GM19238 (cell line): ENCODE data around the gene DNASE1L2.
A peak's percentile ranks its signal among the peaks of the same experiment; 100 is the strongest.

Experiments used
- DNase-seq: peaks from one replicate; pipeline ENCODE4 v3.0.0; 2011; ENCODE audit warnings: low spot score; ENCODE audit not compliant: insufficient read length

The DNASE1L2 gene

DNA sequence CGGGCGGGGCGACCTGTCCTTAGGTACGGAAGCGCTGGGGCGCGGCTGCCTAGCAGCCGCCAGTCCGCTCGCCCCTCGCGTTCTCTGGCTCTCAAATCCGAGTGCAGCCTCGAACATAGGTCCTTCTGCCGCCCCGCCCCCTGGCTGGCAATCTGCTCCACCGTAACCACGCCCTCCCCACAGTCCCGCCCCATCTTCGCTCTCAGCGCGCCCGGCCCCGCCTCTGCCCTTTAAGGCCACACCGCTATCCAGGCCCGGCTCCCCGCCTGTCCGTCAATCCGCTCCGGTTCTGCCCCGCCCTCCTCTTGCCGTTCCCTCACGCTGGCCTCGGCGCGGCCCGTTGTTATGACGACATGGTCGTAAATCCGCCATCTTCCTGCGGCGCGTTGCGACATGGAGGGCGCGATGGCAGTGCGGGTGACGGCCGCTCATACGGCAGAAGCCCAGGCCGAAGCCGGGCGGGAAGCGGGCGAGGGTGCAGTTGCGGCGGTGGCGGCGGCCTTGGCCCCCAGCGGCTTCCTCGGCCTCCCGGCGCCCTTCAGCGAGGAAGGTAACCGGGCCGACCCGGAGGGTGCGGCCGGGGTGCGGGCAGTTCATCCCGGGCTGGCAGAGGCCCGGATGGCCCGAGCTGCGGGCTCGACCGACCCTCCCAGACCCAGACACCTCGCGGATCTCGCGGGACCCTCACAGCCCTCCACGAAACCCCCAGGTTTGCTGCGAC, 12.9 kb upstream of the DNASE1L2 start, which contains the start of gene E4F1:
E4F1 (plus strand) TSS at position 371 of the 721 bp plus-strand sequence; CDS start at position 394, 23 bp downstream.
- peak; percentile 100 for DNase-seq

DNA sequence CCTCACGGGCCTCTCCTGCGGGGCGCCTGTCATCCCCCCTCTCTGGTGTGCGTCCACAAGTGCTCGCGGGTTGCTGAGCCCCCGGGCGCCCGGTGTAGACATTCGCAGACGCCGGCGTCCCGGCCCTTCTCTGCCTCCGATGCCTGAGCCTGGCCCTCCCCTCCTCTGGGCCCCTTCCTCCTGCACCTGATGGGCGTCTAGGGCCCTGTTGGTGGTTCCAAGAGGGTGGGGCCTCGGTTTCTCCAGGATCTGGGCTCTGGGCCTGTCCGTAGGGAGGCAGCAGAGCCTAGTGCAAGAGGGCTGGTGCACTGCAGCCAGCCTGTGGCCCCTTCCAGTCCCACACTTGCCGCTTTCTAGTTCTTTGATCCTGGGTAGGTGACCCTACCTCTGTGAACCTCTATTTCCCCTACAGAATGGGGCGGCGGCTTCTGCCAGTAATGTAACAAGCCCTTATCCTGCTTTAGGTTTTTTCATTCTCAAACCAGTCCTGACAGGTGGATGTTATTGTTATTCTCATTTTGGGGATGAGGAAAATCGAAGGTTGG, 12.2 kb upstream of the DNASE1L2 start:
- peak; percentile 66 for DNase-seq

DNA sequence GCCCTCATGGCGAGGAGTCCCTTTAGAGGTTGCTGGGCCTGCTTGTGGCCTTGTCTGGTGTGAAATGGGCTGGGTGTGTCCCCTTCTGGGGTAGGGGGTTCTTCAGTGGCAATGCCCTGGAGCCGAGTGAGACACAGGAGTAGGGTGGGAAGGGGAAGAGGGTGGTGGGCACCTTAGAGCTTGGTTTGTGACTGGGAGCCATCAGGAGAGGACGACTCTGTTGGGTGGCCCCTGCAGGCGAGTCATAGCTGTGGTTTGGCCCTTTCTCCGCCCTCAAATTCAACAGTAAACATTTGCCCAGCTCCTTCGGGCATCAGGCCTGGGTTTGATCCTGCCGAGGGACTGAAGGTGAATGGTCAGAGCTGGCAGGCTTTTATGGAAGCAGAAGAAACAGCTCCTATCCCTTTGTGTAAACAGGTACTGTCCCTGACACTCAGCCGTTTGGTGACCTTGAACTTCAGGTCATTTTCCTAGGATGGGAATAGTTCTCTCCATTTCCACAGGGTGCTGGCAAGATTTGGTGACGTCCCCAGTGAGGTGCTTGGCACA, 9.9 kb upstream of the DNASE1L2 start:
- no peak for DNase-seq

DNA sequence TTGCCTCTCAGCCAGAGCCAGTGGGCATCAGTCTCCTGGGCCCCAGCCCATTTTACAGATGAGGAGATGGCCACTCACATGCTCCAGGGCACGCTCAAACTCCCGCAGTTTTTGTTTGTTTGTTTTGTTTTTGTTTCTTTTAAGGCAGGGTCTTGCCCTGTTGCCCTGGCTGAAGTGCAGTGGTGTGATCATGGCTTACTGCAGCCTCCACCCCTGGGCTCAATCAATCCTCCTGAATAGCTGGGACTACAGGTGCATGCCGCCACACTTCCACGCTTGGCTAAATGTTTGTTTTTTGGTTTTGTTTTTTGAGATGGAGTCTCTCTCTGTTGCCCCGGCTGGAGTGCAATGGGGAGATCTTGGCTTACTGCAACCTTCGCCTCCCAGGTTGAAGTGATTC, 9.3 kb upstream of the DNASE1L2 start:
- DNase-seq, result no peak

DNA sequence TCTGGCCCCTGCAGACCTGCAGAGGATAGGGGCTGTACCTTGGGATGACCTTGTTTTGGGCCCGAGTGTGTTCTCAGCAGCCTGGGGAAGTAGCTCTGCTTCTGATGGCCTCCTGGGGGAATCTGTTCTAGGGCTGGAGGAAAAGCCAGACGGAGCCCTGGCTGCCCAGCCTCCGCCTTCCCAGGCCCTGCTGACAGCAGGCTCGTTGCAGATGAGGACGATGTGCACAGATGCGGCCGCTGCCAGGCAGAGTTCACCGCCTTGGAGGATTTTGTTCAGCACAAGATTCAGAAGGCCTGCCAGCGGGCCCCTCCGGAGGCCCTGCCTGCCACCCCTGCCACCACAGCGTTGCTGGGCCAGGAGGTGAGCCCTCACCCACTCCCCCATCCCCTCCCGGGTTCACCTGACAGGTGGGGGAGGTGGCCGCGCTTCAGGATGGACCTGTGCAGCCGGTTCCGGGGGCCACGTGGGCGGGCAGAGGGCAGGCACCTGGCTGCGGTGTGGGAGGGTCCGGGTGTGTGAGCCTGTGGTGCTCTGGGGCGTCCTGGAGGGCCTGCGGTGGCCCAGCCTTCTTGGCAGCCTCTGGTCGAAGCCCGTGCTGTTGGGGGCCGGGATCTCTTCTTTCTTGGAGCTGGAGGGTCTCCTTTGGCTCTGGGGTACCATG, 8.0 kb upstream of the DNASE1L2 start:
- DNase-seq, result no peak

DNA sequence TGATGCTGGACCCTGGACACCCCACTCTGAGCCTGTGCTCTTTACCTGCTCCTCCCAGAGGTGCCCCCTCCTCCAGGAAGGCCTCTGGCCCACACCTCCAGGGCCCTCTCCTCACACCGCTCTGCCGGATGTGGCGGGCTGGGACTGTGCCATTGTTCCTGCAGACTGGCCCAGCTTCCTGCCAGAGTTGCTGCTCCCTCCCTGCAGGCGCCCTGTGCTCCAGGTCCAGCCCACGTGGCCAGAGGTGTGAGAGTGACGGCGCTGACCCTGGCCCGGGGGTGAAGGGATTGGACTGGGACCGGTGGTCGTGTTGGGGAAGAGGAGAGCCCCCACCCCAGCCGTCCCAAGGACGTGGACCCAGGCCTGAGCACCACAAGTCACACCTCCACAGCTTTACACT, 7.2 kb upstream of the DNASE1L2 start:
- no peak for DNase-seq

DNA sequence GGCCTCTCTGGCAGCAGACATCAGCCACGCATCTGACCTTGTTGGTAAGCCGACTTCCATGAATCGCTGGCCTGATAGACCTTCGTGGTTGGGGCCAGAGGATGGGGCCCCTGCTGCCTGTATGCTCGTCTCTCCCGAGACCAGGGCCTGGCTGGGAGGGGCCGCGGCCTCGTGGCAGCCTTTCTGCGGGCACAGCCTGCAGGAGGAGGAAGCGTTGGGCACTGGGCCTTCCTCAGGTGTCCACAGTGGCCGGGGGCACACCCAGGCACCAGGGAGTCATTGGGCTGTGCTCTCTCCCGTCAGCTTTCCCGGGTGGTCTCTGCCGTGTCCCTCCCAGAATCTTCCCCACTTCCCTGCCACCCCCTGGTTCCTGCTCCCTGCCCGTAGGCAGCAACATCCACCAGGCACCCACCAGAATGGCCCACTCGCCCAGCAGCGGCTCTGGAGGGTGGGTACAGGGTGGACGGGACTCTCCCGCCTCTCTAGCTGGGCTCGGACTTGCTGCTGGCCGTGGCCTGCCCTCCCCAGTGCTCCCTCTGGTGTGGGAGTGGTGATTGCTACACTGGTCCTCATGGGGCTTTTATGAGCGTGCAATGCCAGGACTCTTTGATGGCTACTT, 6.5 kb upstream of the DNASE1L2 start:
- DNase-seq, result no peak

DNA sequence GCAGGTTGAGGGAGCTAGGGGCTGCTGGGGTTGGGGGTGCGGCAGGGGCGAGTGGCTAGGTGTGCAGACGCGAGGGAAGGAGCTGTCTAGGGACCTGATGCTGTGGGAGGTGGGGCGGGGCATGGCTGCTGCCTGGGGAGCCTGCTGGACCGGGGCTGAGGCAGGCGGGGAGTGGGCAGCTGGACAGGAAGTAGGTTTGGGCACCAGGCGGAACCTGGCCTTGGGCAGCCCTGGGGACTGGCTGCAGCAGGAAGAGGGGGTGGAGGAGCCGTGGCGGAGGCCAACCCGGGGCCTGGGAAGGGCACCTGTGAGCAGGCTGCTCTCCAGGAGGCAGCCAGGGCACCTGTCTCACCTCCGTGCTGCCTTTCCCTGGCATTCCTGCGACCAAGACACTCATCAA, 5.9 kb upstream of the DNASE1L2 start:
- DNase-seq, result no peak

DNA sequence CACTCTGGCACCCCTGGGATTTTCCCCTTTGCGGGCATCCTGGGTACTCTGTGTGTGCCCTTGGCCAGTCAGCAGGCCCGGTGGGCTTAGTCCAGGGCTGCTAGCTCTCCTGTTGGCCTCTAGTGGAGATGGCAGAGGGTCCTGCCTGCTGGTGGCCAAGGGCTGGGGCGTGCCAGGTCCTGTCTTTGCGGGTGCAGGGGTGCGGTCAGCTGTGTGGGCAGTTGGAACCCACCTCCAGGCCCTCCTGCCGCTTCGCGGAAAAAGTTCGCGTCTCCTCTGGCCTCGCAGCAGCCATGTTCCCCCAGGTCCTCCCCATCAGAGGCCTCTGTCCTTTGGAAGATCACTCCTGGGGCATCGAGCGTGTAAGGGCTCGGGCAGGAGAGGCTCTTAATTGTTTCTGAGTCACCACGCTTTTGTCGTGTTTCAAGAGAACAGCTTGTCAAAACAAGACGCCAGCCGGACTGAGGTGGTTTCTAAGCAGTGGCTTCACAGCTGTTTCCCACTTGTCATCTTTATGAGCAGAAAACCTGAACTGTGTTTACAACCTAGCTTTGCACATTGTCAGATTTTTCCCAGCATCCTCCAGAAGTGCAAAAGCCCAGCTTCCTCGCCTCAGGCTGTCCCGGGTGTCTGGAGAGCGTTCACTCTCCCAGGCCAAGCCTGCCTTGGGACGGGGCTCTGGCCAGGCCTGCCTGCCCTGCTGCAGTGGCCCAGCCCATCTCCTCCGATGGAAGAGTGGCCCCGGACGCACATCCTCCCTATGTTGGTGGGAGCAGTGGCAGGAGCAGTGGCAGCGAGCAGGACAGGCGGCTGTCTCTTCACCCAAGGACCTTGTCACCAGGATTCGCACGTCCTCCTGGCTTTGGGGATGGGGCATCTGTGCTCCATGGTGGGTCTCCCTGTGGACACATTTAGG, 5.0 kb upstream of the DNASE1L2 start:
- DNase-seq, result no peak

DNA sequence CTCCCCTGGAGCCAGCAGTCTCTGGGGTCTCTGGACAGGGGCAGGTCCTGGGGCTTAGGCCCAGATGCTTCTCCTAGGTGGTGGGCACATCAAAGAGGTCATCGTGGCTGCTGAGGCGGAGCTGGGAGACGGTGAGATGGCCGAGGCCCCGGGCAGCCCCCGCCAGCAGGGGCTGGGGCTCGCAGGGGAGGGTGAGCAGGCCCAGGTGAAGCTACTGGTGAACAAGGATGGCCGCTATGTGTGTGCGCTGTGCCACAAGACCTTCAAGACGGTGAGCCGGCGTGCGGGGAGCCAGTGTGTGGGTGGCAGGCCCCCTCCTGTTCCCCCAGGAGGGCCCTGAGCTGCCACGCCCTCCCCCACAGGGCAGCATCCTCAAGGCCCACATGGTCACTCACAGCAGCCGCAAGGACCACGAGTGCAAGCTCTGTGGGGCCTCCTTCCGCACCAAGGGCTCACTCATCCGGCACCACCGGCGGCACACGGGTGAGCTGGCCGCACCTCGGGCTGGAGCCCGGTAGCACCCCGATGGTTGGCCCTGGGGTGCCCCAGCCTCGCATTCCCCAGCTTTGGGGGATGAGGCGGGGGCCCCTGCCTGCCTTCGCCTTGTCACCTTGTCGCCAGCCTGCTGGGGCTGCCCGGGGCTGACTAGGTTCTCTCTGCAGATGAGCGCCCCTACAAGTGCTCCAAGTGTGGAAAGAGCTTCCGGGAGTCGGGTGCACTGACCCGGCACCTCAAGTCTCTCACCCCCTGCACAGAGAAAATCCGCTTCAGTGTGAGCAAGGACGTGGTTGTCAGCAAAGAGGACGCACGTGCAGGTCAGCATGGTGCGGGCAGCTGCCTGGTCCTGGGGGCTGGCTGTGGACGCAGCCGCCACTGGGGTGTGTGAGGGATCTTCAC, 3.9 kb upstream of the DNASE1L2 start:
- no peak for DNase-seq

DNA sequence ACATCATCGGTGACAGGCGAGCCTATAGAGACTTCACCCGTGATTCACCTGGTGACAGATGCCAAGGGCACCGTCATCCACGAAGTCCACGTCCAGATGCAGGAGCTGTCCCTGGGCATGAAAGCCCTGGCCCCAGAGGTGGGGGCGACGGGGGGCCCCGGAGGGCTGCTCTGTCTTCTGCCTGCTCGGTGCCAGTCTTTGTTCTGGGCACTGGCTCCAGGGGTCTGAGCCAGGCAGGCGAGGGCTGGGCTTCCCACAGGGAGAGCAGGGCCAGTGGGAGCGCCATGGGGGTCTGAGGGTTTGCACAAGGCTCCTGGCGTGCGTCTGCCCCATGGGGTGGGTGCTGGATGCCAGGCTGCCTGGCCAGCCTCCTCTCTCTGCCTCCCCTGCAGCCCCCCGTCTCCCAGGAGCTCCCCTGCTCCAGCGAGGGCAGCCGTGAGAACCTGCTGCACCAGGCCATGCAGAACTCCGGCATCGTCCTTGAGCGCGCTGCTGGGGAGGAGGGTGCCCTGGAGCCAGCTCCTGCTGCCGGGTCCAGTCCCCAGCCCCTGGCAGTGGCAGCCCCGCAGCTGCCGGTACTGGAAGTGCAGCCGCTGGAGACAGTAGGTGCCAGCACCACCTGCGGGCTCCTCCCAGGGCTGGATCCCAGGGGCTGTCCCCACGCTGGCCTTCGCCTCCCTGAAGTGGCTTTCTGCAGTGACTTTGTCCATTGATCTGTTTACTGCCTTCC, 3.0 kb upstream of the DNASE1L2 start:
- no peak for DNase-seq

DNA sequence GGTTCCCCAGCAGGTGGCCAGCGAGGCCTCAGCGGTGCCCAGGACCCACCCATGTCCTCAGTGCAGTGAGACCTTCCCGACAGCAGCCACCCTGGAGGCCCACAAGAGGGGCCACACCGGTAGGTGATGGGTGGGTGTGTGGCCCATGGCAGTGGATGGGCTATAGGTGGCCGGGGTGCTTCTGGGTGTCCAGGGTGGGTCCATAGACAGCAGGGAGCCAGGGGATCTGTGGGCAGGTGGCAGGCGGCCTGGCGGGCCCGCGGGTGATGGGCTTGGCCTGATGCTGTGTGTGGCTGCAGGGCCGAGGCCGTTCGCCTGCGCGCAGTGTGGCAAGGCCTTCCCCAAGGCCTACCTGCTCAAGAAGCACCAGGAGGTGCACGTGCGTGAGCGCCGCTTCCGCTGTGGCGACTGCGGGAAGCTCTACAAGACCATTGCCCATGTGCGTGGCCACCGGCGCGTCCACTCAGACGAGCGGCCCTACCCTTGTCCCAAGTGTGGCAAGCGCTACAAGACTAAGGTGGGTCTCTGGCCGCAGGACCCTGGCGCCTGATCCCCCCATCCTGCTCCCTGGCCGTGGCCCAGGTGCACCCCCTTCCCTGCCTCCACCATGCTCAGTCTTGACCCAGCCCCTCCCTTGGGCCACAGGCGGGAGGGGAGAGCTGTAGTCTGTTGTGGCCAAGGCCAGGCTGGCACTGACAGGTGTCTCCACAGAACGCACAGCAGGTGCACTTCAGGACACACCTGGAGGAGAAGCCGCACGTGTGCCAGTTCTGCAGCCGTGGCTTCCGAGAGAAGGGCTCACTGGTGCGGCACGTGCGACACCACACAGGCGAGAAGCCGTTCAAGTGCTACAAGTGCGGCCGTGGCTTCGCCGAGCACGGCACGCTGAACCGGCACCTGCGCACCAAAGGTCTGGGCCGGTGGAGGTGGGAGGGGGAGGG, 2.1 kb upstream of the DNASE1L2 start:
- no peak for DNase-seq

DNA sequence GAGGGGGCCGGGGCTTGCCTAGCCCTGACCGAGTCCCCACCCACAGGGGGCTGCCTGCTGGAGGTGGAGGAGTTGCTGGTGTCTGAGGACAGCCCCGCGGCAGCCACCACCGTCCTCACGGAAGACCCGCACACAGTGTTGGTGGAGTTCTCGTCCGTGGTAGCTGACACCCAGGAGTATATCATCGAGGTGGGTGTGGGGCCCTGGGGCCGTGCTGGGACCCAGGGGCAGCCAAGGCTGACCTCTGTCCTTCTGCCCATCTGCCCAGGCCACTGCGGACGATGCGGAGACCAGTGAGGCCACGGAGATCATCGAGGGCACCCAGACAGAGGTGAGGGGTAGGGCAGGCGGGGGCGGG, 1.5 kb upstream of the DNASE1L2 start:
- DNase-seq, result no peak

DNA sequence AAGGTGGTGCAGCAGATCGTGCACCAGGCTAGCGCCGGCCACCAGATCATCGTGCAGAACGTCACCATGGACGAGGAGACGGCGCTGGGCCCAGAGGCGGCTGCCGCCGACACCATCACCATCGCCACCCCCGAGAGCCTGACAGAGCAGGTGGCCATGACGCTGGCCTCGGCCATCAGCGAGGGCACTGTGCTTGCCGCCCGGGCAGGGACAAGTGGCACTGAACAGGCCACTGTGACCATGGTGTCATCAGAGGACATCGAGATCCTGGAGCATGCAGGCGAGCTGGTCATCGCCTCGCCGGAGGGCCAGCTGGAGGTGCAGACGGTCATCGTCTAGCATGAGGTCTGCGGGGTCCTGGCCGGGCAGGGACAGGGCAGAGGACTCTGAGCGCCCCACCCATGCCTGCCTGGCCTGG, 1.0 kb upstream of the DNASE1L2 start:
- no peak for DNase-seq

DNA sequence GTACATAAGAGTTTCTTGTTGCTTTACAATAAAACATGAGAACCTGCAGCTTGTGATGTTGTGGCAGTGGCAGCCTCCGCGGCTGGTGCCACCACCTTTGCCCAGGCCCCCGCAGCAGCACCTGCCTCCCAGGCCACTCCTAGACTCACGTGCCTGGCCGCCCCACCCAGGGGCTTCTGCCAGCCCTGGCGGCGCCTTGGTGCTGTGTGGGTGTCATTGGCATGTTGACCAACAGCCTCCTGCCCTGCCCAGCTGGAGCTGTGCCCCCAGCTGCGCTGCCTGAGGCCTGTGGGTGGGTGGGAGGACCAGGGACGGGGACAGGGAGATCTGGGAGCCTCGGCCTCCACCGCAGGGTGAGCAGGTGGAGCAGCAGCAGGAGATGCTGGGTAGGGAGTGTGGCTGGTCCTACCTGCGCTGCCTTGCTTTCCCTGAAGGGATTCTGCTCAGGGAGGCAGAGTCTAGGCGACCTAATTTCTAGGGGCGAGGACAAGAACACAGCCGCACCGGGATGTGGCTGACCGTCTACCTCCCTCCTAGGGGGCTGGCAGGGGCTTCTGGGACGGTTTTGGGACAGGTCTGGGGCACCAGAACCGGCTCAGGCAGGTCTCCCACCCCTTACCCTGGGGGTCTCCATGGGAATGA, 428 bp upstream of the DNASE1L2 start:
- no peak for DNase-seq

DNA sequence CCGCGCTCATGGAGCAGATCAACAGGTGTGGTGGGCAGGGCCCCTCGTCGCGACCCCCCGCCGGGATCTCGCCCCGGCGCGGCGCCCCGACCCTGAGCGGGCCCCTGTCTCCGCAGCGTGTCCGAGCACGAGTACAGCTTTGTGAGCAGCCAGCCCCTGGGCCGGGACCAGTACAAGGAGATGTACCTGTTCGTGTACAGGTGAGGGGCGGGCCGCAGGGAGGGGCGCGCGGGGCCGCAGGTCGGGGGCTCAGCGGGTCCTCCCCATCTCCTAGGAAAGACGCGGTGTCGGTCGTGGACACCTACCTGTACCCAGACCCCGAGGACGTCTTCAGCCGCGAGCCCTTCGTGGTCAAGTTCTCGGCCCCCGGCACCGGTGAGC, 848 bp downstream of the DNASE1L2 start:
- DNase-seq, result no peak

DNA sequence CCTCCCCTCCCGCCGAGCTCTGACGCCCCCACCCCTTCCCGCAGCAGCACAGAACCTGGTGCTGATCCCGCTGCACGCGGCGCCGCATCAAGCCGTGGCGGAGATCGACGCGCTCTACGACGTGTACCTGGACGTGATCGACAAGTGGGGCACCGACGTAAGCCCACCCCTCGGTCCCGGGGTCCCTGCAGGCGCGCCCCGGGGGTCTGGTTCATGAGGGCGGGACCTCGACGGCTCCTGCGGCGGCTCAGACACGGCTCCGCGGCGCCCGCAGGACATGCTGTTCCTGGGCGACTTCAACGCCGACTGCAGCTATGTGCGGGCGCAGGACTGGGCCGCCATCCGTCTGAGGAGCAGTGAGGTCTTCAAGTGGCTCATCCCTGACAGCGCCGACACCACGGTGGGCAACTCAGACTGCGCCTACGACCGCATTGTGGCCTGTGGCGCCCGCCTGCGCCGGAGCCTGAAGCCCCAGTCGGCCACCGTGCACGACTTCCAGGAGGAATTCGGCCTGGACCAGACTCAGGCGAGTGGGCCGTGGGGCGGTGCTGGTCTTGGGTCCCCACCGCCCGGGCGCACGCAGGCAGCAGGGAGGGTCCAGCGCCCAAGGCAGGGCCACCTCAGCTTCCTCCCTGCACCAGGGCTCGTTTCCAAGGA, 1.4 kb downstream of the DNASE1L2 start:
- no peak for DNase-seq
